HCT116 (cell line): ENCODE measurements around the gene STK24. TPM values are rescaled to one million over a fixed set of nuclear protein-coding genes. Genes with fewer than 3 reads are reported as not detected.

Experiments
- ATAC-seq: fragments of 200-7000 bp; cut with Tn5 transposase; 2 replicates; pipeline ENCODE4 v1.9.1; 2020; ENCODE audit warnings: mild to moderate bottlenecking, moderate library complexity
- BruUV-seq: library from RNA; stranded (reverse); fragments of 400-500 nt; replicated peaks from 2 replicates; lab custom pipeline; 2021; lab: Mats Ljungman, UMichigan
- CTCF ChIA-PET: fragments of 300-600 bp; sonication (Branson Sonifier 250); formaldehyde crosslinking; loops from one replicate; lab custom pipeline; 2021; ENCODE audit warnings: antibody characterized with exemption; lab: Charles Lee
- POLR2A ChIA-PET: fragments of 300-600, 350-600 bp; sonication (Branson Sonifier 250); formaldehyde crosslinking; loops from one replicate; lab custom pipeline; 2021; ENCODE audit warnings: antibody characterized with exemption; lab: Charles Lee
- RAD21 ChIA-PET, 2 experiments: fragments of 300-600 bp; sonication (Branson Sonifier 250); formaldehyde crosslinking; loops; one replicate each; lab custom pipeline; 2023; ENCODE audit warnings: low total read pairs in 2 of 2; ENCODE audit not compliant: uncharacterized antibody in 2 of 2, unreplicated experiment in 2 of 2, low non-redundant PET in 1 of 2; lab: Charles Lee
- DNase-seq: peaks from one replicate; pipeline ENCODE4 v3.0.0-alpha.2; 2010; ENCODE audit warnings: low read depth, low spot score
- H2AFZ ChIP-seq: fragments of 200-600 bp; shearing (Covaris generic), sonication (generic); 2 replicates; pipeline ENCODE4 v1.6.1; 2017; ENCODE audit warnings: low read depth, mixed run types, mixed read lengths, antibody characterized with exemption, low read length; ENCODE audit not compliant: poor library complexity, severe bottlenecking
- H3K27ac ChIP-seq: 2 replicates; pipeline ENCODE4 v1.5.1; 2012; ENCODE audit warnings: low read depth, low read length
- H3K27me3 ChIP-seq: fragments of 200-600 bp; sonication (generic); 2 replicates; pipeline ENCODE4 v1.6.1; 2016; ENCODE audit warnings: mixed run types, low read length, mixed read lengths; ENCODE audit not compliant: insufficient read depth
- H3K36me3 ChIP-seq, 2 experiments: fragments of 200-500 bp in 1 of 2; fragments of 200-600 bp in 1 of 2; sonication (Bioruptor generic) in 1 of 2; sonication (generic) in 1 of 2; 2 replicates each; pipeline versions ENCODE4 v1.5.1 to v1.6.1; 2014 to 2016; ENCODE audit warnings: low read length in 2 of 2, inconsistent platforms in 1 of 2, mixed read lengths in 1 of 2, mixed run types in 1 of 2; ENCODE audit not compliant: insufficient read depth in 2 of 2, control insufficient read depth in 1 of 2
- H3K4me1 ChIP-seq, 2 experiments: fragments of 200-600 bp in 1 of 2; sonication (generic) in 1 of 2; 2 replicates each; pipeline versions ENCODE4 v1.5.1 to v1.6.1; 2012 to 2017; ENCODE audit warnings: low read length in 2 of 2, inconsistent platforms in 1 of 2, mild to moderate bottlenecking in 1 of 2, mixed read lengths in 1 of 2, mixed run types in 1 of 2, moderate library complexity in 1 of 2; ENCODE audit not compliant: insufficient read depth in 2 of 2, control insufficient read depth in 1 of 2
- H3K4me2 ChIP-seq: fragments of 200-600 bp; sonication (generic); 2 replicates; pipeline ENCODE4 v1.6.1; 2017; ENCODE audit warnings: mixed run types, low read length, mixed read lengths
- H3K4me3 ChIP-seq, 2 experiments: fragments of 200-600 bp in 1 of 2; sonication (generic) in 1 of 2; replicated peaks in 1 of 2; 2 replicates each; pipeline ENCODE4 v1.5.1; 2011 to 2016; ENCODE audit warnings: low read length in 2 of 2, control low read depth in 1 of 2, low read depth in 1 of 2, mild to moderate bottlenecking in 1 of 2, mixed read lengths in 1 of 2, mixed run types in 1 of 2
- H3K79me2 ChIP-seq: fragments of 200-600 bp; sonication (generic); 2 replicates; pipeline ENCODE4 v1.6.1; 2017; ENCODE audit warnings: mild to moderate bottlenecking, mixed run types, low read length, moderate library complexity, mixed read lengths; ENCODE audit not compliant: insufficient read depth
- H3K9ac ChIP-seq: fragments of 200-600 bp; sonication (generic); 2 replicates; pipeline ENCODE4 v1.6.1; 2016; ENCODE audit warnings: low read length, mixed read lengths
- H3K9me2 ChIP-seq: fragments of 200-600 bp; sonication (generic), shearing (Covaris generic); 2 replicates; pipeline ENCODE4 v1.6.1; 2017; ENCODE audit warnings: mixed run types, mild to moderate bottlenecking, moderate library complexity; ENCODE audit not compliant: insufficient read depth
- H3K9me3 ChIP-seq, 2 experiments: fragments of 200-500 bp in 1 of 2; fragments of 200-600 bp in 1 of 2; sonication (Bioruptor generic) in 1 of 2; sonication (generic) in 1 of 2; 2 replicates each; pipeline ENCODE4 v1.6.1; 2014 to 2017; ENCODE audit warnings: low read length in 2 of 2, mixed read lengths in 2 of 2, inconsistent platforms in 1 of 2, low read depth in 1 of 2, mild to moderate bottlenecking in 1 of 2, mixed run types in 1 of 2, moderate library complexity in 1 of 2; ENCODE audit not compliant: control insufficient read depth in 1 of 2, insufficient read depth in 1 of 2
- H4K20me1 ChIP-seq: fragments of 200-600 bp; sonication (generic), shearing (Covaris generic); 2 replicates; pipeline ENCODE4 v1.6.1; 2017; ENCODE audit warnings: mixed run types, mild to moderate bottlenecking, moderate library complexity; ENCODE audit not compliant: insufficient read depth
- CEBPB ChIP-seq: IDR thresholded peaks from 2 replicates; pipeline ENCODE4 v1.6.1; 2012; ENCODE audit warnings: low read depth
- EGR1 ChIP-seq: IDR thresholded peaks from 2 replicates; pipeline ENCODE4 v1.6.1; 2012; ENCODE audit warnings: low read depth
- EZH2 ChIP-seq: fragments of 200-600 bp; sonication (generic); IDR thresholded peaks from 2 replicates; pipeline ENCODE4 v1.6.1; 2017; ENCODE audit warnings: antibody characterized with exemption, mixed run types
- JUND ChIP-seq: IDR thresholded peaks from 2 replicates; pipeline ENCODE4 v1.6.1; 2012
- MAX ChIP-seq: IDR thresholded peaks from 2 replicates; pipeline ENCODE4 v1.6.1; 2012
- POLR2A ChIP-seq: IDR thresholded peaks from 2 replicates; pipeline ENCODE4 v1.7.0; 2011; ENCODE audit warnings: borderline replicate concordance; ENCODE audit not compliant: insufficient read depth, insufficient read length; ENCODE audit errors: extremely low read depth
- REST ChIP-seq: IDR thresholded peaks from 2 replicates; pipeline ENCODE4 v1.6.1; 2012; ENCODE audit warnings: low read depth
- SP1 ChIP-seq: IDR thresholded peaks from 2 replicates; pipeline ENCODE4 v1.6.1; 2012; ENCODE audit warnings: low read depth
- TCF7L2 ChIP-seq: IDR thresholded peaks from 2 replicates; pipeline ENCODE4 v1.7.0; 2011; ENCODE audit warnings: borderline replicate concordance, inconsistent platforms; ENCODE audit not compliant: insufficient read depth, insufficient read length; ENCODE audit errors: extremely low read depth
- intact Hi-C: fragments of 100-400 bp; cut with micrococcal nuclease; formaldehyde crosslinking; loops from 2 replicates; pipeline ENCODE4 v1.10.0; 2022
- total RNA-seq: library from RNA; stranded (reverse); gene quantifications from one replicate; pipeline ENCODE4 v1.2.1, GENCODE V29; 2021; ENCODE audit not compliant: unreplicated experiment
- TF ChIP-seq, protein P1 (sequence below): IDR thresholded peaks from 2 replicates; pipeline ENCODE4 v1.6.1; 2012
- TF ChIP-seq, protein P2 (sequence below), 3 experiments: fragments of 200-600 bp in 1 of 3; sonication (generic) in 1 of 3; IDR thresholded peaks in 2 of 3; conservative IDR thresholded peaks in 1 of 3; 2 replicates each; pipeline ENCODE4 v1.5.1; 2012 to 2017; ENCODE audit warnings: low read depth in 2 of 3, low read length in 2 of 3, antibody characterized with exemption in 1 of 3, borderline replicate concordance in 1 of 3, control low read depth in 1 of 3, mild to moderate bottlenecking in 1 of 3, mixed read lengths in 1 of 3, mixed run types in 1 of 3, moderate library complexity in 1 of 3; ENCODE audit not compliant: insufficient read depth in 1 of 3

Gene STK24
- total RNA-seq, 1 experiment from 2014 or later: 137 TPM

DNA sequence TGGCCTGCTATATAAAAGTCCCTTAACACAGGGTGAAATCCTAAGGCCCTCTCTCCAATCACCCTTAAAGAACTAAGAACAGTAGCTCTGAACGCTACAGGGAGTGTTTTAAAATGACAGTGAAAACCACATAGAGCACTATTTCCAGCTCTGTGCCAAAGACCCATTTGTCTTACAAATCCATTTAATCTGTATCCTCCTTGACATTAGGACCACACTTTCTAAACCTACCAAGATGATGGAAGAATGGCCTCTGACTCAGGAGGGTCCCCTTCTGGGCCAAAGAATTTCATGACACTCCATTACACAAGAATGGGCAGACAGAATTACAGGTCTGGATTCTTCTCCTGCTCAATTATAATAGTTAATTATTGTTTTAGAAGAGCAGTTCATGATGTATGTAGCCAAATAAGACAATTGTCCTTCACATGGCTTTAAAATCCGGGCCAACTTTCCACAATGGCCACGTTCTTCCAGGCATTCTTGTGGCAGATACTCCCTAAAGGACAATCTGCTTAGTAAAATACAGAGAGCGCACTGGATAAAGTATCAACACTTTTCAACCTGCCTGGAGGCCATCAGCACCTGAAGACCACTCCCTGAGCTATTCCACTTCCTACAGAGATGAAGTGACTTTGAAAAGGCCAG is 61.0 kb downstream of the STK24 start:
- DNase-seq (no peak), ATAC-seq (no peak)
- Histone ChIP-seq H3K36me3 (peaks cover 0 to 18% of the 10 kb centered on the region in 2 experiments; a peak in 1 of 4 replicates), H2AFZ (no peak overlapping the region), H3K79me2 (peaks cover 100% of the 10 kb centered on the region), H3K9ac (no peak overlapping the region), H3K27ac (no peak overlapping the region), H3K4me3 (no peak overlapping the region), H3K4me1 (peaks cover 0 to 7% of the 10 kb centered on the region in 2 experiments; a peak in 1 of 4 replicates), H3K4me2 (no peak overlapping the region), H3K27me3 (no peaks in the 10 kb centered on the region), H3K9me2 (no peaks in the 10 kb centered on the region), H4K20me1 (peaks cover 8% of the 10 kb centered on the region; the same call in 1 of the 2 replicates), H3K9me3 (no peaks in the 10 kb centered on the region)
- no TSS peak for BruUV-seq
- TF ChIP-seq SP1 (no peak), REST (no peak), JUND (no peak), EZH2 (no peak), CEBPB (no peak)
- POLR2A ChIA-PET: no interaction called here
- CTCF ChIA-PET: no interaction called here
- RAD21 ChIA-PET: no interaction called here
- intact Hi-C loops: no loop called here

DNA sequence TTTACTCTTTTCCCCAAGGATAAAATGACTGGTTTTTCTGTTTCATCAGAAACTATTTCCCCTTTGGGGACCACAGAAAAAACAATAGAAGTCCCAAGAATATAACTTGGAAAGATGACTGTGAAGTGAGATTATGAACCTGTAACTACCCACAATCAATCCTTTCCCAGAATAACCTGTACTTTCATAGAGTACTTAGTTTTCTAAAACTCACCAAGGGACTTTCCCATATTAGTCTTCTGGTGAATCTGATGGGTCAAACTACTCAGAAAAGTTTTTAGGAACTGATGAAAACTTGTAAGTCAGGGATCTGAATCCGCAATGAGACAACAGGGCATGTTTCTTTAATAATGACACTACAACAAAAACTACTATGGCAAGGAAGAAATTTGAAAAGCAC is 62.6 kb downstream of the STK24 start:
- no peaks in the 10 kb centered on the region for H3K9me2 ChIP-seq
- no peak overlapping the region for H3K4me3 ChIP-seq
- CTCF ChIA-PET: no interaction called here
- H3K27ac ChIP-seq: no peak overlapping the region
- no peak overlapping the region for H2AFZ ChIP-seq
- H4K20me1 ChIP-seq: peaks cover under 1% of the 10 kb centered on the region; the same call in 1 of the 2 replicates
- peaks cover 0 to 18% of the 10 kb centered on the region in 2 experiments; a peak in 1 of 4 replicates for H3K36me3 ChIP-seq
- POLR2A ChIA-PET: no interaction called here
- H3K4me2 ChIP-seq: no peak overlapping the region
- no peak overlapping the region for H3K9ac ChIP-seq
- no peaks in the 10 kb centered on the region for H3K27me3 ChIP-seq
- no peak for ATAC-seq
- RAD21 ChIA-PET: no interaction called here
- H3K79me2 ChIP-seq: peaks cover 100% of the 10 kb centered on the region
- intact Hi-C loops: no loop called here
- peaks cover 12 to 23% of the 10 kb centered on the region in 2 experiments for H3K4me1 ChIP-seq
- BruUV-seq: no TSS peak
- no peaks in the 10 kb centered on the region for H3K9me3 ChIP-seq
- no peak for DNase-seq
- TF ChIP-seq EZH2 (no peak), MAX (no peak), TCF7L2 (no peak), EGR1 (no peak), POLR2A (no peak)
- TF ChIP-seq, protein P1, sequence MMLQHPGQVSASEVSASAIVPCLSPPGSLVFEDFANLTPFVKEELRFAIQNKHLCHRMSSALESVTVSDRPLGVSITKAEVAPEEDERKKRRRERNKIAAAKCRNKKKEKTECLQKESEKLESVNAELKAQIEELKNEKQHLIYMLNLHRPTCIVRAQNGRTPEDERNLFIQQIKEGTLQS: no peak
- TF ChIP-seq, protein P2, sequence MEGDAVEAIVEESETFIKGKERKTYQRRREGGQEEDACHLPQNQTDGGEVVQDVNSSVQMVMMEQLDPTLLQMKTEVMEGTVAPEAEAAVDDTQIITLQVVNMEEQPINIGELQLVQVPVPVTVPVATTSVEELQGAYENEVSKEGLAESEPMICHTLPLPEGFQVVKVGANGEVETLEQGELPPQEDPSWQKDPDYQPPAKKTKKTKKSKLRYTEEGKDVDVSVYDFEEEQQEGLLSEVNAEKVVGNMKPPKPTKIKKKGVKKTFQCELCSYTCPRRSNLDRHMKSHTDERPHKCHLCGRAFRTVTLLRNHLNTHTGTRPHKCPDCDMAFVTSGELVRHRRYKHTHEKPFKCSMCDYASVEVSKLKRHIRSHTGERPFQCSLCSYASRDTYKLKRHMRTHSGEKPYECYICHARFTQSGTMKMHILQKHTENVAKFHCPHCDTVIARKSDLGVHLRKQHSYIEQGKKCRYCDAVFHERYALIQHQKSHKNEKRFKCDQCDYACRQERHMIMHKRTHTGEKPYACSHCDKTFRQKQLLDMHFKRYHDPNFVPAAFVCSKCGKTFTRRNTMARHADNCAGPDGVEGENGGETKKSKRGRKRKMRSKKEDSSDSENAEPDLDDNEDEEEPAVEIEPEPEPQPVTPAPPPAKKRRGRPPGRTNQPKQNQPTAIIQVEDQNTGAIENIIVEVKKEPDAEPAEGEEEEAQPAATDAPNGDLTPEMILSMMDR (IDR thresholded peaks at IDR 0.05 in 2 of 3, conservative IDR thresholded peaks at IDR 0.05 in 1 of 3; ENCODE audit: borderline replicate concordance in 1 of 3, insufficient read depth in 1 of 3, low read depth in 2 of 3, low read length in 2 of 3): no peak
